DMS 273 treated with DMSO at 0.1 percent for 48 hours (cell line): ENCODE results near the gene HCST.
"Not testable (repeated sequence)": the region's sequence is repeated elsewhere in the genome, so short reads cannot be mapped to it uniquely, and the experiment has no call there.

Experiments used
- DNase-seq: peaks from one replicate; lab custom pipeline; 2025; lab: John Stamatoyannopoulos, UW

HCST gene

GRCh38 chr19:35904311-35905068 is 2.2 kb downstream of the HCST start:
- DNase-seq: no peak

DNA sequence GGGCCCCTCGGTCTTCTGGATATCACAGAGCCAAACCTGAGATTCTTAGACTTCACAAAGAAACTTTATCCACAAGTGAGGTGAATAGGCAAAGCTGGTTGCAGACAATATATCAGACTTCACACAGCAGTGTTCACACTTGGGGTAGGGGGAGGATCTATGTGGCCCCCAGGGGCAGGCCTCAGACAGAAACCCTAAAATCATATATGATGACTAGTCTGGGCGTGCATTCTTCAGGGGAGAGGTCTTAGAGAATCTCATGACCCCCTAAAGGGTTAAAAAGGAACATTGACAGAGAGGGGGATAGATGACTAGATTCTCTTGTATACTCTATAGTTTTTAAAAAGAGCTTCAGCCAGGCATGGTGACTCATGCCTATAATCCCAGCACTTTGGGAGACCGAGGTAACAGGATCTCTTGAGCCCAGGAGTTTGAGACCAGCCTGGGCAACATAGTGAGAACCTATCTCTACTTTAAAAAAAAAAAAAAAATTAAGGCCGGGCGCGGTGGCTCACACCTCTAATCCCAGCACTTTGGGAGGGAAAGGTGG is 2.9 kb downstream of the HCST start:
- no peak for DNase-seq

GRCh38 chr19:35907377-35907745 is 5.0 kb downstream of the HCST start:
- no peak for DNase-seq

GRCh38 chr19:35908010-35908441 is 5.7 kb downstream of the HCST start, which contains the start of gene TYROBP:
TSS of gene TYROBP (minus strand) at chr19:35908295. CDS start at chr19:35908228, 67 bp downstream.
- DNase-seq: no peak

- DNase-seq: no peak
These were observed 6.8 kb downstream of the HCST start for GRCh38 chr19:35908973-35909683.

DNA sequence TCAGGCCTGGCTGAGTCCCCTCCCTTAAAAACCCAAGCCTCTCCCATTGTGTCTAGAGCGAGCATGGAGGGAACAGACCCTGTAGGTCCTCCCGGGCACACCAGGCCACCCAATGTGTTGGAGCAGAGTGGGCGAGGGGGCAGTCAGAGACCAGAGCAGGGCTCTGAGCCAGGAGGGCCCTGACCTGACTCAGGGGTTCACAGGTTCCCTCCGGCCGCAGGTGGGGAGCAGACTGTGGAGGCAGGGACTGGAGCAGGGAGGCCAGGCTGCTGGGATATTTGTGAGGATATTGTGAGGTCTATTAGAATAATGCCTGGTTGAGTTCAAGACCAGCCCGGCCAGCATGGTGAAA is 7.3 kb downstream of the HCST start:
- DNase-seq: no peak

DNA sequence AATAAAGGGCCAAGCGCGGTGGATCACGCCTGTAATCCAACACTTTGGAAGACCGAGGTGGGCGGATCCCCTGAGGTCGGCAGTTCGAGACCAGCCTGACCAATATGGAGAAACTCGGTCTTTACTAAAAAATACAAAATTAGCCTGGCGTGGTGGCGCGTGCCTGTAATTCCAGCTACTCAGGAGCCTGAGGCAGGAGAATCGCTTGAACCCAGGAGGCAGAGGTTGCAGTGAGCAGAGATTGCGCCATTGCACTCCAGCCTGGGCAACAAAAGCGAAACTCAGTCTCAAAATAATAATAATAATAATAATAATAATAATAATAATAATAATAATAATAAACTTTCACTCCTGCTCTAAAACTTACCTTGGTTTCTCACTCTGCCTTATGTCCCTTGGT is 8.0 kb downstream of the HCST start:
- DNase-seq: not testable (repeated sequence)

GRCh38 chr19:35911173-35911572 is 8.8 kb downstream of the HCST start:
- DNase-seq: no peak

DNA sequence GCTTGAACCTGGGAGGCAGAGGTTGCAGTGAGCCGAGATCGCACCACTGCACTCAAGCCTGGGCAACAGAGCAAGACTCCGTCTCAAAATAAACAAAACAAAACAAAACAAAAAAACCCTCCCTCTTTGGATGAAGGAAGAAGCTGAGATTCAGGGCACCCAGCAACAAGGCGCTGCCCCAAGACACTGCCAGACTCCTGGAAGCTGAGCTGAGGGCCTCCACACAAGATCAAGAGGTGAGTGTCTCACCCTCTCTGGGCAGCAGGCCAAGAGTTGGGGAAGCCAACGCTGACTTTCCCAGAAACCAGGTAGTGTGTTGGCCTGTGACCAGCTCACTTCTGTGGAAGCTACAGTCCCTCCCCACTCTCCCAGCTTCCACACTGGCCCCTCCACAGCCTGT is 9.5 kb downstream of the HCST start:
- no peak for DNase-seq

DNA sequence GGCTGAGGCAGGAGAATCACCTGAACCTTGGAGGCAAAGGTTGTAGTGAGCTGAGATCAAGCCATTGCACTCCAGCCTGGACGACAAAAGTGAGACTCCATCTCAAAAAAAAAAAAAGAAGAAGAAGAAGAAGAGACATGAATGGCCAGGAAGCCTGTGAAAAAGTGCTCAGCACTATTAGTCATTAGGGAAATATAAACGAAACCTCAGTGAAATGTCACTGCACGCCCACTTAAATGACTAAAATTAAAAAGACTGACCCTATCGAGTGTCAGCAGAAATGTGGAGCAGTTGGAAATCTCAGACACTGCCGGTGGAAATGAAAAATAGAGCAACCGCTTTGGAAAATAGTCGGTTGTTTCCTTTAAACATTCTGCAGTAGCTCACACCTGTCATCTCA is 11.3 kb downstream of the HCST start:
- no peak for DNase-seq

DNA sequence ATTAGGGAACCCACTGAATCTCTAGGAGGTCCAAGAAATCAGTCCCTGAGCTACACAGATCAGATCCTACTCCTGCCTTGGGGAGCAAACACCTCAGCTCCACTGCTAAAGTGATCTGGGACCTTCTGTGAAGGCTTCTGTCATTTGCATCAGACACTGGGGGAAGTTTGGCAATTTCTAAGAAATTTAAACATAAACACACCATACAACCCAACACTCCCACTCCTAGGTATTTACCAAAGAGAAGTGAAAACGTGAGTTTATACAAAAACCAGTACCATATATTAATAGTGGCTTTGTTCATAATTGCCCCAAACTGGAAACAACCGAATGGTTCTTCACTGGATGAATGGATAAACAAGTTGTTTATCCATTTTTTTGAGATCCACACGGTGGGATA is 13.1 kb downstream of the HCST start:
- DNase-seq: no peak

GRCh38 chr19:35919306-35919705 is 17.0 kb downstream of the HCST start:
- DNase-seq: no peak

DNA sequence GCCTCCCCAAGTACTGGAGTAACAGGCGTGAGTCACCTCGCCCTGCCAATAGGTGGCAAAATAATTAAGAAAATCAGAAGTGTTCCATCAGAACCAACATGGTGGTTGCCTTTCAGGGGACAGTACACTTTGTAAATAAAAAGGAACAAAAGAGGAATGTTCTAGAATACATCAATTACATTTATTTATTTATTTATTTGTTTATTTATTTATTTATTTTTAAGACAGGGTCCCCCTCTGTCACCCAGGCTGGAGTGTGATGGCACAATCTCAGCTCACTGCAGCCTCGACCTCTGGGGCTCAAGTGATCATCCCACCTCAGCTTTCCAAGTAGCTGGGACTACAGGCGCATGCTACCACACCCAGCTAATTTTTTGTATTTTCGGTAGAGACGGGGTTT is 18.7 kb downstream of the HCST start:
- no peak for DNase-seq

DNA sequence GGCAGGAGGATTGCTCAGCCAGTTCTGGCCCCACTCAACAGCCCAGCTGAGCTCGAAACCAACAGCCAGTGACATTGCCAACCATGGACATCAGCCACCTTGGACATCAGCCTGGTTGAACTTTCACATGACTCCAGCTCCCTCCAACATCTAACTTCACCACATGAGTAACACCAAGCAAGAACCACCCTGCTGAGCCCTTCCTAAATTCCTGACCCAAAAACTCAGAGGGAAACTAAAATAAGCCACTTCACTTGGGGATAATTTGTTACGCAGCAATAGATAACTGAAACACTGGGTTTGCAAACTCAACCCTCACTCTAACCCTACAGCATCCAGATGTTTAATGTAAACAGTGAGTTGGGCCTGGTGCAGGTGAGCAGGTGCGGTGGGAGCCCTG is 23.2 kb downstream of the HCST start:
- DNase-seq: no peak

- DNase-seq: no peak
These were observed 26.2 kb downstream of the HCST start for GRCh38 chr19:35928507-35928906.

DNA sequence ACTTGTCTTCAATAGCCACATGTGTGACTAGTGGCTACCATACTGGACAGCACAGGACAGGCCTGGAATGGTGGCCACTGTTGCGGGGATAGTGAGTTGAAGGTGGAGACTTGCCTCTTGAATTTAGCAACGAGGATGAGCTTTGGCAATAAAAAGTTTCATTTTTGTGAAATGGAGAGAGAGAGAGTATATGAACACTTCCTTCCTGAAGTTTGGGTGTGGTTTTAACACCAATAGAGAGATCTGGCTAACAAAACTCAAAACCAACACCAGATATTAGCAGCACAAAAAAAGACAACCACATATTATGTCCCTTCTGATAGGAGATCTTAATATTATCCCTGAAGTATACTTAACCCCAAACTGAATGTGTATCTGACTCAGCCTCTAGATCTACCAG is 27.5 kb downstream of the HCST start:
- DNase-seq: no peak

DNA sequence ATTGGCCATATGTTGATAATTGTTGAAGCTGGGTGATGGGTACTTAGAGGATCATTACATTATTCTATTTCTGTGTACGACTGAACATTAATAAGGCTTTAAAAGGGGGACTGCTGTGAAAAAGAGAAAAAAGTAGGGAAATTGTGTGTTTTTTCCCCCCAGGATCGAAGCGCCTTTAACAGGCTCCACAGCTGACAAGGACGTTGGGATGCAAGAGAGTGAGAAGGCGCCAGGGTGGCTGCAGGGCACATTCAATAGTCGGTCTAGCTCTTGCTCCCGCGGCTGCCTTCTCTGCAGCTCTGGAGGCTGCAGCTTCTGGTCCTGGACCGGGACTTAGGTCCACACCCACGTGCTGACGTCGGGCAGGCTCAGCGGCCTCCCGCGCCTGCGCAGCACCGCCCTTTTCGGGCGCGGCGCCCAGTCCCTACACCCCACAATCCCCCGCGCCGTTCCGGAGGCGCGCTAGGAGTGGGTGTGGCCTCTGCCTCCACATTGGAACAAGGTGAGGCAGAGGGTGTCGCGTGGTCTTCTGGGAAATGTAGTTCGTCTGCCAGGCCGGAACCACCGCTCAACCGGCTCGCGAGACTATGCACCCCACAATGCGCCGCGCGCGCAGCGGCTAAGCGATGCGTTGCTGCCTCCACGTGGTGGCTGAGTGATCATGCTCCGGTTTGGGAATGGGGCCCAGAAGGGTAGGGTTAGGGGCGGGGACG is 29.0 kb downstream of the HCST start:
- peak; percentile 99 for DNase-seq

DNA sequence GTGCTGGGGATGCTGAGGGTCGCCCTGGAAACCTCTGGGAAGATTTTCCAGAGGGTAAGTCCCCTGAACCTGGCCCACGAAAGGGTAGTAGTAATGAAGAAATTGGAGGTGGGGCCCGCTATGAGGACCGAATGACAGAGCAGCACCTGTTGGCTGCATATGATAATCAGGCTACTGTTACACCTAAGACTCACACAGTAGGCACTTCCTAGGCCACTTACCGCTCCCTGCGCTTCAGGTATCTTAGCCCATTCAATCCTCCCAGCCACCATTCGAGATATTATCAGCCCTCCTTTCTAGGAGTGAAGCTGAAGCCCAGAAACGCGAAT is 29.5 kb downstream of the HCST start:
- no peak for DNase-seq

- DNase-seq: no peak
These were observed 30.1 kb downstream of the HCST start for GRCh38 chr19:35932291-35932936.

- peak; percentile 34 for DNase-seq
These were observed 33.8 kb downstream of the HCST start, which contains the start of gene LRFN3 for GRCh38 chr19:35935911-35936737. TSS of gene LRFN3 (plus strand) at chr19:35936374. CDS start at chr19:35939426, 3,052 bp downstream.

GRCh38 chr19:35936738-35937268 is 34.5 kb downstream of the HCST start:
- no peak for DNase-seq
